ENCODE results near the gene SH3GL1.

Gene SH3GL1

DNA sequence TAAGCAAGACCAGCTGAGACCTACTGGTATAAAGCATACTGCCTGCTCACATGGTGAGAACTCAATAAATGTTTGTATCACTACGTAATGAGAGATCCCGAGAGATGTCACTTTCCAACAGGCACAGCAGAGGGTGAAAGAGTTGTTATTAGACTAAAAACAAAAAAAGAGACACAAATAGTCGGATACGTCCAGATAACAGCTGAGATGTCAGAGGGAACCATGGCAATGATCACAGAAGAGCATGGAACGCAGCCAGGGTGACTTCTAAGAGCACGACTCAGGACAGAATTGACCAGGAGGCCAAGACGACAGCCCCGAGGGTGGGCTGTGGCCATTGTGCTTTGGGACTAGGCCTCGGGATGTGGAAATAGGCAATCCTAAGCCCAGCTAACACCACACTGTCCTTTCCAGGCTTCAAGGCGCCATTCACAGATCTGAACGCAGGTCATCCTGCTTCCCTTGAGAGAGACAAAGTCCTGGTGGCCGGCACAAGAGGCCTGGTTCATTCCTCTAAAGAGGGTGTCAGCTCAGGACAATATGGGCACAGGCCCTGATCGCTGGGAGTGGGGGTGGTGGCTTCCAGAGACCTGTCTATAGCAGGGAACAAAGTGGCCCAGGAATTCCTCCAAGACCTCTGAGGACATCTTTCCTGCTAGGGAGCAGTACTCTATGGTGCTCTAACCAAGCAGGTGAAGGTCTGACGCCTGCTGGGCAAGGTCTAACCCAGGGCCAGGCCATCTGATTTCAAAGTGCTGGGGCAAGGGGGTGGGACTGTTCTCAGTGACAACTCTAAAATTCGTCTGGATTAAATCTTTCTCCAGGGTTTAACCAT, 3.2 kb downstream of the SH3GL1 start:
- no peak for DNase-seq (ENCODE audit: low read depth)

DNA sequence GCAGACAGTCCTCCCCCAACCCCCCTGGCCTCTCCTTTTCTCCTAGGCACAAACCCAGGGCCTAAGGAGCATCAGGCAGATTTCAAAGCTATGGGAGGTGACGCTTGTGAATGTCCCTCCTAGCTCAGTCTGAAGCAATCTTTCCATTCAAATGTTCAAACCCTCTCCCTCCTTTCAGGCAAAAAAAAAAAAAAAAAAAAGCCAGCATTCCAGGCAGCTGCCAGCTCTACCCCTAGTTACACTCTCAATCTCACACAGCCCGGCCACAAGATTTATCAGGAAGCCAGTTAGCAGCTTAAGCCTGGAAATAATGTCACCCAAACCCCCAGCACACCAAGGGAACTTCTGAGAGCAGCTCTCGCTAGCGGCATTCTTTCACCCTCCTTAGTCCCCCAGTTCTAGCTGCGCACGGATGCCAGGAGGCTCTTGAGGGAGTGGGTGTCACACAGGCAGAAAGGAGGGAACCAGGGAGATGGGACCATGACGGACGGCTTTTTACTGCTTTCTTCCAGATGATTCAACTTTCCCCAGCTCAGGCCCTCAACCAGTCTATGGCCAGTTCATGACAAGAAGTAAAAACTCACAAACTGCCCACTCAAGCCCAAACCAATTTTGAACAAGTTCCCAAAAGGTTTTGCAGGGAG, 6.3 kb downstream of the SH3GL1 start:
- peak; percentile 53 for DNase-seq (ENCODE audit: low read depth)

DNA sequence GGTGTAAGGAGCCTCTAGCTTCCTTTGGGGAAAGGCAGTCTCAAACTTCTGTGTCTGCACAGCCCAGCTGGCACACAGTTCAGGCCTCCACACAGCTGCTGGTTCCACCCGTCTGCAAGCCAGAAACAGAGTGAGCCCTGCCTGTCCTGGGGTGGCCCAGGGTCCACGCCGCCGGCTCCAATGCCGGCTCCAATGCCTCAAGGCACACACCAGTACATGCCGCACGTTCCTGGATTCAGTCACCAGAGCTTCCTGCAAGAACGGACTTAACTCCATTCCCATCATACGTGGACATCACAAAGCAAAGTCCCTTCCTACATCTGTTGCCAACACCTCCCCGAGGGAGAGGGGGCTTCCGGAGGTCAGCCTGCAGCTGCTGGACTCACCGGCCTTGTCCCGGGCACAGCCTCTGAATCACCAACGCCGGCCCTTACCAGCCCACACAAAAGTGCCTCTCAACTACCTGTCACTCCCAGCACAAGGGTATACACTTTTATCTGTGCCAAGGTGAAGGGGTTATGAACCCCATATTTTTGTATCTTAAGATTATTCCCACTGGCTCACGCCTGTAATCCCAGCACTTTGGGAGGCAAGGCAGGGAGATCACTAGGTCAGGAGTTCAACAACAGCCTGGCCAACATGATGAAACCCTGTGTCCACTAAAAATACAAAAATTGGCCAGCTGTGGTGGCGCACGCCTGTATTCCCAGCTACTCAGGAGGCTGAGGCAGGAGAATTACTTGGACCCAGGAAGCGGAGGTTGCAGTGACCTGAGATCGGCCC, 8.5 kb downstream of the SH3GL1 start:
- peak; percentile 52 for DNase-seq (ENCODE audit: low read depth)

DNA sequence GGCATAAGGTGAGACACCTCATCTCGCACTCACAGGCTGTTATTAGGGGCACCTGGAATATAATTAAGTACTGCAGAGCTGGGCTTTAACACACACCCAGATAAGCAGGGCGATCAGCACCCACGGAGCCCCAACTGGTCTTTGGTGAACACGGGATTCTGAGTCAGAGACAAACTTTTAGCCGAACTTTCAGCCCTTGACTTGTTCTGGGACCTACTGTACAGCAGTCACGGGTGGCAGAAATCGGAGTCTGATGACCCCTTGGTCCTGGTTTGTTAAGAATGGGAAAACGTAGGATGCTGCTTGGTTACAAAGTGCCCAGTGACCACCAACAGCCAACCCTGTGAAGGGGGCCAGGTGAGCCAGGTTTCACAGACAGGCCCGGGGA, 9.0 kb downstream of the SH3GL1 start:
- DNase-seq (ENCODE audit: low read depth): peak; percentile 34

DNA sequence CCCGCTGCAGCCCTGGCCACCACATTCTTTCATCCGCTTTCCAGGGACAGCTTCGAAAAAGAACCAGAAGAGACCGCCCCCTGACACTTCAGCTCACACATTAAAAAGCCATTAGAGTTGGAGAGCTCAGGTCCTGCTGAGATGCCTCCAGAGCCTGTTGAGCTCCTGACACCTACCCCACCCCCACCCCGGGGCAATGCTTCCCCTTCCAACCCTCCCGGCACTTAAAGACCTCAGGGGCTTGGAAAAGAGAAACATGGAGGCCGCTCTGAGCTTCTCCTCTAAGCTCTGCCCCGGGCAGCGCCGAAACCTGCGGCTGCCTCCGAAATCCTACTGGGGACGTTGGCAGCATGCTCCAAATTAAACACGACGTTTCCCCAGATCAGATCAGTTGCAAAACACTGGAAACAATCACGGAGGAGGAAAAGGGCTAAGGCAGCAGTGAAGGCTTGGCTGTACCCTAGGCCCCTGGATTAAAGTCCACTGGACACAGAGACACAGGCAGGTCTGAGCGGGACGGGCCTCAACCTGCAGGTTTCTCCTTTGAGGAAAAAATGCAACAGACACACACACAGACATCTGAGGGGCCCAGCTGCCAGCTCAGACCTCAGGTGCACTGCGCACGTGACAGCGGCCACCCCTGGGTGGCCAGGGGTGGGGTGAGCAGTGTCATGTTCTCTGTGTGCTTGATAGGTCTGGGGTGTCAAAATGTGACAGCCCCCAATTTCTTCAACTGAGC, 9.6 kb downstream of the SH3GL1 start:
- no peak for DNase-seq (ENCODE audit: low read depth)

DNA sequence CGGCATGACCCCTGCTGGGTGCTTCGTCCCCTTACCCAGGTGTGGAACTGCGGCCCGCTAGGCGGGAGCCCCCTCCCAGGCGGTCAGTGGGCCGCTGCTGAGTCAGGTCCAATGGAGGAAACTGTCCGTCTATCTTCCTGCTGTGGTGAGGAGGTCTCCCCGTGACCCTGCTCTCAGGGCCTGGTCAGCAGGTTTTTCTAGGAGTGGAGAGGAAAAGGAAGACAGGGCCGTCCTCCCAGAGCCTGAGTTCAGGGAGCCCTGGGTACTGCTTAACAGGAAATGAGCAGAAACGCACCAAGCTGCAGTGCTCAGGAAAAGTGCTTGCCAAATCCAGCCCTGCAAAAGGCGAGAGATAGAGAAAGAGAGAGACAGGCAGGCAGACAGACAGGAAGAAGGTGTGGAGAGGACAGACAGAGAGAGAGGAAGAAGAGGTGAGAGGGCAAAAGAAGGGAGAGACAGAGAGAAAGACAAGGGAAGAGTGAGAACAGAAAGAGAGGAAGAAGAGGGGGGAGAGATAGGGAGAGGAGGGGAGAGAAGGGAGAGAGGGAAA, 10.3 kb downstream of the SH3GL1 start:
- peak; percentile 54 for DNase-seq (ENCODE audit: low read depth)

DNA sequence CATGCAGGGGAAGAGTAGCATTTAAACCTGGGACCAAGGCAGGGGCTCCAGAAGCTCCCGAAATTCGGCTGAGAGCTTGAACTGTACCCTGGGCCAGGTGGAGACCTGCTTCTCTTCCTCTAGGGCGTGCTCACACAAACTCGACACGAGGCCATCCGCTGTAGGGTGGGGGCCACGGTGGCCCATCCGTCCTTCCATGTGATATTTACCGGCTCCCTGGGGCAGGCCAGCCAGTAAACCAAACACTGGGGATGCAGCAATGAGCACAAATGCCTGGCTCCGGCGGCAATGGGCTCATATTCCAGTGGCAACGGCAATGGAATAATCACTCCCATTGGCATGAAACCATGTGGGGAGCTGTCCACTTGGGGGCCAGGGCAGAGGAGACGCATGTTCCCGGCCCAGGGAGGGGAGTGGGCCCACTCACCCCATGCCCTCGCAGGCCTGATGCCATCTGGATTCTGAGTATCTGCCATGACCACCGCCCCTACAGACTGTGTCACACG, 10.8 kb downstream of the SH3GL1 start:
- DNase-seq (ENCODE audit: low read depth): no peak

DNA sequence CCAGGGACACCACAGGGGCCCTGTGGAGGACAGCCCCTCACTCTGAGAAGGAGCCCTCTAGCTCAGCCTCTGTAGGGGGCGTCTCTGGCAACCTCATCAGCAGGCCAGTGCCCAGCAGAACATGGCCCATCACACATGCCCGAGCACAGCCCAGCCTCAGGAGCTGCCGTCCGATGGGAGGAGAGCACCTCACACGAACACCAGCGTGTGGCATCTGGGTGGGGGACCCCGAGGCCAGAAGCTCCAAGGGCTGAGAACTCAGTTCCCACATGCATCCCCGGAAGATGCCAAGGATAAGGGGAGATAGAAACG, 11.3 kb downstream of the SH3GL1 start:
- DNase-seq (ENCODE audit: low read depth): no peak

DNA sequence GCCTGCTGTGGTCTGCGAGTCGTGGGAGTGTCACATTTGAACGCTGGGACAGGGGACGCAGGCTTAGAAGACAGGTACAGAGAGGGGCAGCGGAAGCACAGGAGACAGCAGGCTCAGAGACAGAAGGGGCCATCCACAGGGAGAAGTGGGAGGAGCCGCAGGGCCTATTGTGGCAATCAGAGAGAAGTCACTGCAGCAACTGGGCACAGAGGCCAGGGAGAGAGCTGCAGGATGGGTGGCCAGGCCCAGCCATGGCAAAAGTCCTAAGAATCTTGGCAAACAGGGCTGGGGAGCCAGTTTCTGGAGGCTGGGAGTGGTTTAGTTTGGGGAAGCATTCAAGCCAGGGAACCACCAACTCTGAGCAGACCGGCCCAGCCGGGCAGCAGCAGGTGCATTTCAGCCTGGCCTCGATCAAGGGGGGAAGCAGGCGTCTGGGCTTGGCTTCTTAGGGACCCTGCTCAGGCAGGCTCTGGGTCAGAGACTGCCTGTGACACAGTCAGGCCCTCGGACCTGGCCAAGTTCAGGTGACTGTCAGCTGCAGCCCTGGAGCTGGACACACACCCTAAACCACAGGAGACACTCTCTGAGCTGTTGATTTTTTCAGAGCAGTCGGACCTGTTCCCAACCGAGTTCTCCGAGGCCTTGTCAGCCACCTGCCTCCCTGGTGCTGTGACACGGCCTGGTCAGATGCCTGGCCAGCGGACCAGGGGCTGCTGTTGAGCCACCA, 11.8 kb downstream of the SH3GL1 start:
- no peak for DNase-seq (ENCODE audit: low read depth)

DNA sequence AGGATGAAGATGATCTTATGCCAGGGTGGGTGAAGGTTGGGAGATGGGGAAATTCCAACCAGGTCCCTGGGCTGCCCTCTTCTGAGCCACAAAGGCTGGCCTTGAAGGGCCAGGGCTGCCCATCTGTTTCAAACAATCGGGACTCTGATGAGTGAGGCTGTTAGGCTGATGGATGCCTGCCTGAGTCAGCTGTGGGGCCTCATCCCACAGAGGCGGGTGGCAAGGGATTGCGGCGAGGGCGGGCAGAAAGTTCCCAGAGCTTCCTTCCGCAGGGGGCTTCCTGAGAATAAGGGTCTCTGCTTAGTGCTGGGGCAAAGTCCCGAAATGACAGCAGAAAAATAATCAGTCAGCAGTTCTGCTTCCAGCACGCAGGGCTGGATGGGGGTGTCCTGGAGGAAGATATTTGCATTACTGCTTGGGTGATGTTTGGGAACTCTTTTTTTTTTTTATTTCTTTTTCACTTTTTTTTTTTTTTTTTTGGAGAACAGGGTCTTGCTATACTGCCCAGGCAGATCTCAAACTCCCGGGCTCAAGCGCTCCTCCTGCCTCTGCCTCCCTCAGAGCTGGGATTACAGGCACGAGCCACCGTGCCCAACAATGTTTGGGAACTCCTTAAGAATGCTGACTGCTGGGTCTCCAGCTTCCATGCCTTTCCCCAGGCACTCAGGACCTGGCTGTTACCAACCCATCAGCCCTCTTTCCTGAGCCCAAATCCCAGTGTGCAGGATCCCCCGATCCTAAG, 14.1 kb downstream of the SH3GL1 start:
- peak; percentile 67 for DNase-seq (ENCODE audit: low read depth)

DNA sequence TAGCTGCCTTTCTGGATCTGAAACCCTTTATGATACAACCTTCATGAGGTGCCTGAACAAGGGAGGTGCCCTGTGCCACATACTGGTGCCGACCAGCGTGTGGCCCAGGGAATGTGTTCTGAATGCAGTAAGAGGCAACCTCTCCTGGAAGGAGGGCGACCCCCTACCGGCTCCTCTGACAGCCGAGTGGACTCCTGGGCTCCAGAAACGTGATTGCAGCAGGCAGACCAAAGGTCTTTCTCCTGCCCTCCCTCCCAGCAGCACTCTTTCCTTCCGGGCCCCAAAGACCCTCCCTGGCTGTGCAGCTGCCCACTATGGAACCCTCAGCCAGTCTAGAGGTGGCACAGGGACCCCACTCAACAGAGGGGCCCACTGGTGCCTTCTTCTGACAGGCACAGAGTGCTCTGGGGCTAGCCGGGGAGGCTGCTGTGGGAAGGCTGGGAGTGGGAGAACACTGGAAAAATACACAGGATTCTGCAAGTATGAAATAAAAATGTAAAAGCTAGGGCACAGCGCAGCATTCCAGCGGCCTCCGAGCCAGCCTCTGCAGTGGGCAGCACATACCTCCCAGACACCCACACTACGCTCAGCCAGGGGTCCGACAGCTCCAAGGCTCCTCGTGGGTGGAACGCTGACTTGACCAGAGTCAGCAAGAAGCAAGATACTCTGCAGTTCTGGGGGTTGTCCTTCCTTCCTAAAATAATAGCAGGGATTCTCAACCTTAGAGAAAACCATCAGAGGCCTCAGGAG, 14.9 kb downstream of the SH3GL1 start:
- peak; percentile 31 for DNase-seq (ENCODE audit: low read depth)

DNA sequence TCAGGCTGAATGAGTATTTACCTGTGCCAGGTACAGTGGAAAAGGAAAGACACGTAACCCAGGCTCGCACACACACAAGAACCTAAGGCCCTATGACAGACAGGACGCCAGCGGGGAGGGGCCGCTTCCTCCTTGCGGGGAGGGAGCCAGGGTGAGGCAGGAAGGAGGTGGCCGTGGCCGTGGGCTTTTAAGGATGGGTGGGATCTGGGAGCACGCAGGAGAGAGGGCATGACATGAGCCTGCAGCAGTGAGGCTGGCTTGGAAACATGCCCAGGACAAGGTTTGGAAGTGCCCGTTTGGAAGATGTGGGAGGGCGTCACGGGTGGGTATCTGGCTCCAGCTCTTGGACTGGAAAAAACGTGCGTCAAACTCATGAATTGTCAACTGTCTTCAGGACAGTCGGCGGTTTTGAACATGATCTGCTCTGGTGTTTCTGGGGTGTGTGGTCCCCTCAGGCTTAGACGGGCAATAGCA, 20.1 kb downstream of the SH3GL1 start:
- DNase-seq (ENCODE audit: low read depth): no peak

DNA sequence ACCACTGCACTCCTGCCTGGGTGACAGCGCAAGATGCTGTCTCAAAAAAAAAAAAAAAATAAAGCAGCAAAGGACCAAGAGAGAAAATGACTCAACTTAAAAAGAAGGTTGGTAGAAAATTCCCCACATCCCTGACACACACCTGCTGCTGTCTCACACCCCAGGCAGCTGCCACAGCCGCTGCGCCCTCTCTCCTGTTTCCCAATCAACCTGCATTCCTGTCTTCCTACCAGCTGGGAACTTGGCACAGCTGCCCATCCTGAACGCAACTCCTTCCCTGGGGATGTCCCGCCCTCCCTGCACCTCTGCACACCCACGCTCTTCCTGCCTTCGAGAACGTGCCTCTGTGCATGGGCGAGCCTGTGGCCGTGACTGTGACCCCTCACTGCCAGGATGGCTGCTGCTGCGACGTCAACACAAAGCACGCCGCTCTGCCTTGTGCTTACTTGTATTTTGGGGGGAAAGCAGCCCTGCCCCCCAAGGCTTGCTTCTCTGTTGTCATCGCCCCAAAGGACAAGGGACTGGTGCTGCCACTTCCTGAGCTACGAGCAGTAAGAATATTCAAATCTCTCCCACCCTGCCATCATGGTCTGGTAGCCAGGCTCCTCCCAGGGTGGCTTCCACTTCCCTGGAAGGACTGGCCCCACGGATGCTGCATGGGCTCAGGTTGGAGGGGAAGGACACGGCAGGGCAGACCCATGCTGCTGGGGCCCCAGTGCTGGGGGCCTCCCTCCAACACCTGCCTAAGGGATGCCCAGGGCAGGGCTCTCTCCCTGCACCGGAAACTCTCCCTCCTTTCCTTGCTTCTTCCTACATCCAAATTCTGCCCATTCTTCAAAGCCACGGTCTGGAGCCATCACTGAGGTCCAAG, 20.7 kb downstream of the SH3GL1 start:
- DNase-seq (ENCODE audit: low read depth): peak; percentile 72

DNA sequence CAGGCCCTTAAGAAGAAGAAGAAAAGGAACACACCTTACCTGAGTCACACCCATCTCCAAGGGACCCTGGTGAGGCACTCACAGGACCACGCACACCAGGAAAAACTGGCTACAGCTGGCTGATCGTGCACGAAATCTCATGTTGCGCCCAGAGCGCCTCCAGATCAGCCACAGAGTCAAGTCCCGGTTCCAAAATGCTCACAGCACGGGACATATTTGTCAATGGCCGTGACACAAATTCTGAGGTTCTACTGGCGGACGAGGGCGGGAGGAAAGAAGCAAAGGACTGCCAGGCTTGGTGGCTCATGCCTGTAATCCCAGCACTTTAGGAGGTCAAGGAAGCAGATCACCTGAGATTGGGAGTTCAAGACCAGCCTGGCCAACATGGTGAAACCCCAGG, 21.5 kb downstream of the SH3GL1 start:
- no peak for DNase-seq (ENCODE audit: low read depth)

DNA sequence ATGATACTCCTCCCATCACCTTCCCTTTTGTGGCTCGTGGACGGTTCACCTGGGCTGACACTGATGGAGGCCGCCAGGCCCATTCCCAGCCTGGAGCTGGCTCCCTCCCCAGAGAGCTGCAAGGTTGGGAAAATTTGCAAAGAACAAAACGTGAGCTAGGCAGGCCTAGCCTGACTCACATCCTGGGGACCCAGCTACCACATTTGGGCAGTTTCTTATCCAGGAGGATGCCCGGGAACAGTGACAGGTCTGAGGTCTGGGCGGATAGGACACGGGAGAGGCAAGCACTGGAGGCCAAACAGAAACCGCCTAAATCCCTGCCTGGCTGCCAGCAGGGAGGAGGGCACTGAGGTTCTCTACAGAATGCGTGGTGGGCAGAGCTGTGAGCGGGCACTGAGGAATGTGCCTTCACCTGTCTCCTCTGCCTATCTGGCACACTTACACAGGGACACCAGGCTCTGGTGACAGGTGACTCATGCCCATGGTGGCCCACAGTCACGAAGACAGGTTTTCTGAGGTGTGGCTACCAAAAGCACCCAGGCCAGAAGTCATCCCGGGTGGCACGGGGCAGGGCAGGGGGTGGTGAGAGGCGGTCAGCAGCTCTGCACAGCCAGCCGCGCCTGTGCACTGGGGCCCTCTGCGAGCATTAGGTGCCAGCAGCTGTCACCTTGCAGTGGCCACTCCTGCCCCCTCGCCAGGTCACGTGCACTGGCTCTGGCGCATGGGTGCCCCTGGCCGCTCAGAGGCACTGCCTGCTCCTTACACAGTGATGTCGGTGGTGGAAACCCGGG, 23.2 kb downstream of the SH3GL1 start:
- no peak for DNase-seq (ENCODE audit: low read depth)

DNA sequence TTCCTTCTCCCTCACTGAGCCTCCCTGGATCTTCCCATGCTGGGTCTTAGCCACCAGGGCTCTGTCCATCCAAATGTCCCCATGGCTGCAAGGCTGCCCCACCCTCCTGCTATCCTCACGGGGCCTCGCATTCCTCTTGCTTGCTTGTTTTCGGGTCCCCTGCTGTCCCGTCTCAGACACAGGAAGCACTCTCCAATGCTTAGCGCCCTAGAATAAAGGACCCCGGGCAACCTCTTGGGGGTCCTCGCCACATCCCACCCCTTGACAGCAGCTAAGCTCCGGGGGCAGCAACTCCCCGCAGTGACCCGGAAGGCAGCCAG, 23.7 kb downstream of the SH3GL1 start:
- no peak for DNase-seq (ENCODE audit: low read depth)

DNA sequence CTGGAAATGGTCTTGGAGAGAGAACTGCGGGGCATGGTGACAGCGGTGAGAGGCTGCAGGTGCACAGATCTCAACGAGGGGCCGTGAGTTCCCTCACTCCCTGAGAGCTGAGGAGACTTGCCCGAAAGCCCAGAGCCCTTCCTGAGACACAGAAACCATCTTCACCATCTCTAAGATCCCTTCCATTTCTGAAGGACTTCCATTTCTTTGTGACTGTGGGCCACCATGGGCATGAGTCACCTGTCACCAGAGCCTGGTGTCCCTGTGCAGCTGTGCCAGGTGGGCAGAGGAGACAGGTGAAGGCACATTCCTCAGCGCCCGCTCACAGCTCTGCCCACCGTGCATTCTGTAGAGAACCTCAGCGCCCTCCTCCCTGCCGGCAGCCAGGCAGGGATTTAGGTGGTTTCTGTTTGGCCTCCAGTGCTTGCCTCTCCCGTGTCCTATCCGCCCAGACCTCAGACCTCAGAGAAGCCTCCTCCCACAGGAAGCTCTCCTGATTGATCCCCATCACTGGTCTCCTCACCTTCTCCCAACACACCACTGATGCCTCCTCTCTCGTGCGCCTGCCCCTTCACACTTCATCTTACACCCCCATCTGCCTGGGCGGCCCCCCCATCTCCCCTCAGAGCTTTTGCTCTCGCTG, 24.2 kb downstream of the SH3GL1 start:
- DNase-seq (ENCODE audit: low read depth): no peak

Data from amniotic epithelial cell (primary cell).